Lower leg skin (tissue), 4 donors: ENCODE data around the gene FAM216A. TPM values are rescaled to one million over a fixed set of nuclear protein-coding genes. Genes with fewer than 3 reads are reported as not detected.

ENCODE experiments used
- DNase-seq, 2 donors: peaks; one replicate each; pipeline ENCODE4 v3.0.0-alpha.2; 2019; ENCODE audit warnings: low spot score in 2 of 2
- H3K4me3 ChIP-seq: fragments of 200-600 bp; sonication (generic); 2 replicates; pipeline ENCODE4 v1.5.1; 2017; ENCODE audit warnings: mild to moderate bottlenecking, low read depth; ENCODE audit not compliant: poor library complexity, severe bottlenecking
- POLR2A ChIP-seq, 2 donors: fragments of 450-650 bp; IDR thresholded peaks; one replicate each; pipeline ENCODE4 v1.6.1; 2016 to 2017; ENCODE audit warnings: antibody characterized with exemption in 2 of 2, mild to moderate bottlenecking in 1 of 2, moderate library complexity in 1 of 2
- WGBS, 2 donors: methylation state at CpG; one replicate each; pipeline ENCODE4 v1.1.5; 2018; 5-methylcytosine and 5-hydroxymethylcytosine counted together
- intact Hi-C: fragments of 100-400 bp; cut with DNase I; formaldehyde crosslinking; loops from one replicate; pipeline ENCODE4 v1.15.0; 2023; ENCODE audit warnings: low total_unique reads
- total RNA-seq, 4 donors: library from RNA; depleted of rRNA; stranded (reverse); fragments of >200 nt; gene quantifications; one replicate each; pipeline ENCODE4 v1.1.0, GENCODE V29; 2016
- TF ChIP-seq, protein P1 (sequence below), 3 donors: fragments of 450-650 bp; IDR thresholded peaks; one replicate each; pipeline ENCODE4 v1.5.1; 2016; ENCODE audit warnings: antibody characterized with exemption in 3 of 3, mild to moderate bottlenecking in 3 of 3, moderate library complexity in 2 of 3

Gene FAM216A
- total RNA-seq, 4 donors from 2014 or later = 0.30 to 1.9 (median 0.85) TPM

DNA sequence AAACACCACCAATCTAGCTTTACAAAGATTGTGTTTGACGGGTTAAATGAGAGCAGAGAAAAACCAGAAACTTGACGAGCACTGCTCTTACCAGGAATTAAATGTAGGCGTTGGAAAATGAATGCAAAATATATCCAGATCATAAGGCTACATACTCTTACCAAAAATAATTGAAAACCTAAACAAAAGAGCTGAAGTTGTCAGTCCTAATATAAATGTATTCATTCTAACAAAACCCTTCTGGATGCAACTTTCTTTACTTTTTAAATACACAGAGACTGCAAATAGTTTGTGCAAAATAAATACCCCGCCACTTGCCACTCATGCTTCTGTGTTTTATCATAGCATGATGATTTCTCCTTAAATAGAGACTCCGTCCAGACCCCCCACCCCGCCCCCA, 66.2 kb downstream of the FAM216A start:
- TF ChIP-seq, protein P1, sequence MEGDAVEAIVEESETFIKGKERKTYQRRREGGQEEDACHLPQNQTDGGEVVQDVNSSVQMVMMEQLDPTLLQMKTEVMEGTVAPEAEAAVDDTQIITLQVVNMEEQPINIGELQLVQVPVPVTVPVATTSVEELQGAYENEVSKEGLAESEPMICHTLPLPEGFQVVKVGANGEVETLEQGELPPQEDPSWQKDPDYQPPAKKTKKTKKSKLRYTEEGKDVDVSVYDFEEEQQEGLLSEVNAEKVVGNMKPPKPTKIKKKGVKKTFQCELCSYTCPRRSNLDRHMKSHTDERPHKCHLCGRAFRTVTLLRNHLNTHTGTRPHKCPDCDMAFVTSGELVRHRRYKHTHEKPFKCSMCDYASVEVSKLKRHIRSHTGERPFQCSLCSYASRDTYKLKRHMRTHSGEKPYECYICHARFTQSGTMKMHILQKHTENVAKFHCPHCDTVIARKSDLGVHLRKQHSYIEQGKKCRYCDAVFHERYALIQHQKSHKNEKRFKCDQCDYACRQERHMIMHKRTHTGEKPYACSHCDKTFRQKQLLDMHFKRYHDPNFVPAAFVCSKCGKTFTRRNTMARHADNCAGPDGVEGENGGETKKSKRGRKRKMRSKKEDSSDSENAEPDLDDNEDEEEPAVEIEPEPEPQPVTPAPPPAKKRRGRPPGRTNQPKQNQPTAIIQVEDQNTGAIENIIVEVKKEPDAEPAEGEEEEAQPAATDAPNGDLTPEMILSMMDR (IDR thresholded peaks at IDR 0.05) = no peak
- no peak for TF ChIP-seq POLR2A (IDR thresholded peaks at IDR 0.05)
- DNase-seq = no peak
- intact Hi-C loops = no loop called here
- H3K4me3 ChIP-seq = no peak overlapping the region
- 94 to 95% methylated on average over 6 of the region's 6 CpGs for WGBS, 2 donors

DNA sequence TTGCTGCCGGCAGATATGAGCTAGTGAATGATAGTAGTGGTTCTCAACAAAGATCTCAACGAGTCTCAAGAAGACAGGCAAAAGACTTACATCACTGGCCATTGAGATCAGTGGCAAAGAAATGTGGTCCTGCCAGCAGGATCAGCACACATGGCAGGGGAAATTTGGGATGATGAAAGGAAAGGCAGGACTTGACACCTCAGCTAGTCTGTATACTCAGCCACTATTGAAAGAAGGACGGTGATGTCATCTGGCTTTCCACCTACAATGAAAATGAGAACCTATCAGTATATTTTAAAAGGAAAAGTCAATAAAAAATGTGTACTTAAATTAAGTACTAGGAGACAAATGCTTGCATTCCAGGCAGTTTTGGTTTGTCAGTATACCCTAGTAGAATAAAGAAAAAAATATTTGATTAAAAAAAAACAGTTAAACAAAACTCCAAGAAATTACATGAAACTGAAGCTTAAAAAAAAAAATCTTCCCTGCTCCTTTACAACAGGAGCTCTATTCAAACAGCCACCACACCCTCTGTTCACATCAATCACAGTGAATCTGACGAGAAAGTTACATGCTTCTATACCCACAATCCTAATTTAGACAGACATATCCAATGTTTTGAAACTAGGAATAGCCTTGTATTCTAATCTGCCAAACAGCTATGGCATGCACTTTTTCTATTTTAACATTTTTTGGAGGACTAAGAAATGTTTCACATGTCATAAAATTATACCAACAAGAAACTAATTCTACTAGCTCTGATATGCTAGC, 68.4 kb downstream of the FAM216A start:
- DNase-seq = no peak
- TF ChIP-seq POLR2A (IDR thresholded peaks at IDR 0.05) = no peak
- TF ChIP-seq, protein P1 (IDR thresholded peaks at IDR 0.05) = no peak
- WGBS, 2 donors = 61 to 65% methylated on average over 4 of the region's 4 CpGs
- H3K4me3 ChIP-seq = no peak overlapping the region
- intact Hi-C loops = no loop called here

DNA sequence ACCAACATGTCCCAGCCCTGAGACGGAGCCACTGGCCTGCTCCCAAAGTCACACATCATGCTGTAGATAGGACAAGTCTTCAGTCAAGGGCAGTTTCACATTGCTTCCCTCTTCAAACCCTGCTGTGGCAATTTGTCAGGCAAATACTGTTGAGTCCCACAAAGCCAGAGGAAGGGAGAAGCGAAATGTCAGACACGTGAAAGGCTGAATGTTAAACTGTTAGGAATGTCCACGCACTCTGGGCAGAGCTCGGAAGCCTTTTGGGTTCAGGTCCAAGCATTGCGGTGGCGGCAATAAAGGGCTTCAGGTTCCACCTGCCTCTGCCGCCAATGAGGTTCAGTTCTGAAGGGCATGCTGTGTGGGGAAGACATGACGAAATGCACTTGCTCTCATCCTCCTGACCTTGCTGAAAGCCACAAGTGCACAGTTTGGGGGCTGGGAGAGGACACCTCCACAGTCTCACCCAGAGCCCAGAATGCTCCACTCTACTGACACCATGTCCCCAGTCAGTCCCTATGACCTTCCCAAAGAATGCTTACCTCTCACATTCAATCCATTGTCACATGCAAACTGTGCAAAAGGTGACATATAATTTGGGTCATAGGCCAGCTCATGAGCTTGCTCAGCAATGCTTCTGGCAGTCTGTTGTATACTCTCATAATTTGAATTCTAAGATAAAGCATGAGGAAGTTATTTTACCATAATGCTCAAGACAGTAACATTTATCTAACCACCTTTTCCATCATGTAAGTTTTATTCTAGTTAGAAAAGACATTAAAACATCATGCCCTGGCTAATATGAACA, 69.2 kb downstream of the FAM216A start:
- TF ChIP-seq, protein P1 (IDR thresholded peaks at IDR 0.05) = no peak
- TF ChIP-seq POLR2A (IDR thresholded peaks at IDR 0.05) = no peak
- WGBS, 2 donors = 56 to 58% methylated on average over 9 of the region's 9 CpGs
- peak in 1 of 2 donors; percentile 62 for DNase-seq
- no peak overlapping the region for H3K4me3 ChIP-seq
- intact Hi-C loops = no loop called here

DNA sequence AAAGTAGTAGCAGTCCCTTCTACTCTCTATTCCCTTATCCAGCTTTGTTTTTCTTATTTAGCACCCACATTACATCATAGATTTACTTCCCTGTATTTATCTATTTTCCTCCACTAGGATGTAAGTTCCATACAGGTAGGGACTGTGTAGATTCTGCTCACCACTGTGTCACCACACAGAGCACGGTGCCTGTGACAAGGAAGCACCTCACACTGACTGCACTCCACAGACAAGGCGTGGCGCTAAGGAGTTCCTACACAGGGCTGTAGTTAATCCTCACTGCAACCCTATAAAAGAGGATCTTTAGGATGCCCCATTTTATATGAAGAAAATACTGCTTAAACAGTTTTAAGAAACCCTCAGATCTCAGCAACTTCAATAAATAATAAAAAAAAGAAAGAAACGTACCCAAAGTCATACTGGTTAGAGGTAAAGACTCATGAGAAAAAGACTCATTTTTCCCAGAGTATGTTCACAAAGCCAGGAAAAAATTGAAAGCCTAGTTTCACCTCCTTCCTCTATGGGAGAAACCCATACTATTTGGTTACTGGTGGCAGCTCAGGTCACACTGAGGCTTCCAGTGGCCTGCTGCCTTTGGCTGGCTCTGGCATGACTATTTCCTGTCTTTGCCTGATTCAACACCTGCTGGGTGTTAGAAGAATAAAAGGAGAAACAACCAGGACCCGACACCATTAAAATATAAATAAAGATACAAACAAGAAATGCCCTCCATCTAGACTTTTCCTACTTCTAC, 70.4 kb downstream of the FAM216A start:
- no peak overlapping the region for H3K4me3 ChIP-seq
- 81 to 91% methylated on average over 5 of the region's 5 CpGs for WGBS, 2 donors
- DNase-seq = no peak
- intact Hi-C loops = no loop called here
- TF ChIP-seq, protein P1 (IDR thresholded peaks at IDR 0.05) = no peak
- TF ChIP-seq POLR2A (IDR thresholded peaks at IDR 0.05) = no peak

Other genes starting within 250 kb of the FAM216A start
- 100 to 1,000 TPM in 2 of 4 donors, 10 to 100 TPM in 2; 61.9 to 103 (median 86.1) TPM for gene ATP2A2, start 187.6 kb upstream of the FAM216A start, total RNA-seq
- 10 to 100 TPM; 28.4 to 42.0 (median 37.3) TPM for gene ANAPC7, start 65.1 kb upstream of the FAM216A start, total RNA-seq
- gene ARPC3, start 18.5 kb upstream of the FAM216A start, total RNA-seq = 100 to 1,000 TPM; 157 to 319 (median 257) TPM
- 10 to 100 TPM; 12.2 to 16.2 (median 14.5) TPM for gene GPN3, start 588 bp upstream of the FAM216A start, total RNA-seq
- 10 to 100 TPM; 54.6 to 93.4 (median 61.9) TPM for gene VPS29, start 33.3 kb downstream of the FAM216A start, total RNA-seq
- 1 to 10 TPM in 1 of 4 donors, under 1 TPM in 2, not detected in 1; 0.49 to 1.0 (median 0.63) TPM for gene RAD9B, start 33.5 kb downstream of the FAM216A start, total RNA-seq
- gene PPTC7, start 114.5 kb downstream of the FAM216A start, total RNA-seq = 10 to 100 TPM; 19.6 to 29.8 (median 26.0) TPM
- 10 to 100 TPM; 18.6 to 44.8 (median 24.7) TPM for gene TCTN1, start 145.3 kb downstream of the FAM216A start, total RNA-seq
- gene HVCN1, start 220.3 kb downstream of the FAM216A start, total RNA-seq = 1 to 10 TPM; 2.2 to 3.5 (median 3.3) TPM